ENCODE data around the gene NCAM1.

DNA sequence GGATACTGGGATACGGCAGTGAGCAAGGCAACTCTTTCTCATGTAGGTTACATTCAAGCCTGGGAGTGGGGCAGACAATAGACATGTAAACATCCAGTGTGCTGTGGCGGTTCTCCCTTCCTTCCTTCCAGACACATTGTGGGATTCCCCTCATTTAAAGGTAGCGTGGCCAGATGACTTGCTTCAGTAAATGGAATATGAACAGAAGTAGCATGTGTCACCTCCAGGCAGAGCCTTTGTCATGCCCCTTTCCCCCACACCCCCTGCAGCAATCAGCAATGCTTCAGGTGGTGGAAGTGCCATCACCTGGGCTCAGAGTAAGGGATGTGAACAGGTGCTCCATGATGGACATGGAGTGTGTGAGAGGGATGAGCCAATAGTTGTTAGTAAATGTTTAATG is 318.4 kb downstream of the NCAM1 start:
- TF ChIP-seq POLR2A (IDR thresholded peaks at IDR 0.05; ENCODE audit: low read length) (no peak), GATA1 (IDR thresholded peaks at IDR 0.05; ENCODE audit: low read depth, low read length) (no peak)
